ENCODE measurements around the gene NRXN3. TPM values are rescaled to one million over a fixed set of nuclear protein-coding genes. Genes with fewer than 3 reads are reported as not detected.

NRXN3 gene
- total RNA-seq, 1 experiment from 2014 or later: not detected

- no peak overlapping the region for H3K27ac ChIP-seq (ENCODE audit: low read depth, low read length)
- no TSS peak for BruUV-seq (replicated peaks)
- H3K9ac ChIP-seq (ENCODE audit: low read length): no peak overlapping the region
- no peaks in the 10 kb centered on the region for H3K4me1 ChIP-seq (ENCODE audit: control insufficient read depth in 1 of 2, insufficient read depth in 2 of 2, low read length in 2 of 2)
- no peak overlapping the region for H2AFZ ChIP-seq (ENCODE audit: low read depth, low read length, poor library complexity, severe bottlenecking)
- no peak overlapping the region for H3K4me3 ChIP-seq (replicated peaks in 1 of 2; ENCODE audit: low read depth in 1 of 2, low read length in 2 of 2)
- H3K79me2 ChIP-seq (ENCODE audit: insufficient read depth, low read length): no peaks in the 10 kb centered on the region
- ChIA-PET CTCF (no interaction called here), RAD21 (ENCODE audit: low non-redundant PET in 1 of 2, low total read pairs in 2 of 2, uncharacterized antibody in 2 of 2, unreplicated experiment in 2 of 2) (no interaction called here), POLR2A (no interaction called here)
- TF ChIP-seq SRF (IDR thresholded peaks at IDR 0.05; ENCODE audit: low read depth) (no peak), POLR2A (IDR thresholded peaks at IDR 0.05; ENCODE audit: borderline replicate concordance, extremely low read depth, insufficient read depth, insufficient read length) (no peak), SP1 (IDR thresholded peaks at IDR 0.05; ENCODE audit: low read depth) (no peak), MAX (IDR thresholded peaks at IDR 0.05) (no peak), ELF1 (IDR thresholded peaks at IDR 0.05; ENCODE audit: borderline replicate concordance, low read depth) (no peak), ZFX (IDR thresholded peaks at IDR 0.05) (no peak), SIN3A (IDR thresholded peaks at IDR 0.05; ENCODE audit: low read depth) (no peak), ZBTB33 (IDR thresholded peaks at IDR 0.05; ENCODE audit: extremely low read depth, insufficient replicate concordance, low read length) (no peak), TCF7L2 (IDR thresholded peaks at IDR 0.05; ENCODE audit: borderline replicate concordance, extremely low read depth, insufficient read depth, insufficient read length) (no peak), CBX3 (IDR thresholded peaks at IDR 0.05; ENCODE audit: low read depth) (no peak), FOSL1 (IDR thresholded peaks at IDR 0.05; ENCODE audit: low read depth) (no peak), CEBPB (IDR thresholded peaks at IDR 0.05; ENCODE audit: low read depth) (no peak), POLR2AphosphoS5 (IDR thresholded peaks at IDR 0.05; ENCODE audit: low read depth, low read length) (no peak), EZH2phosphoT487 (IDR thresholded peaks at IDR 0.05; ENCODE audit: borderline replicate concordance) (no peak), YY1 (IDR thresholded peaks at IDR 0.05; ENCODE audit: extremely low read depth, insufficient replicate concordance, low read depth, low read length) (no peak), EGR1 (IDR thresholded peaks at IDR 0.05; ENCODE audit: low read depth) (no peak), ZNF274 (IDR thresholded peaks at IDR 0.05; ENCODE audit: low read depth, low read length) (no peak), CTCF (IDR thresholded peaks at IDR 0.05 in 2 of 3, conservative IDR thresholded peaks at IDR 0.05 in 1 of 3; ENCODE audit: borderline replicate concordance in 1 of 3, insufficient read depth in 1 of 3, low read depth in 2 of 3, low read length in 2 of 3) (no peak), EZH2 (IDR thresholded peaks at IDR 0.05) (no peak), RAD21 (IDR thresholded peaks at IDR 0.05; ENCODE audit: low read depth) (no peak)
- no peaks in the 10 kb centered on the region for H3K9me2 ChIP-seq (ENCODE audit: insufficient read depth)
- no peak for ATAC-seq
- no peak for DNase-seq (ENCODE audit: low read depth, low spot score)
- H4K20me1 ChIP-seq (ENCODE audit: insufficient read depth): no peaks in the 10 kb centered on the region
- no peaks in the 10 kb centered on the region for H3K36me3 ChIP-seq (ENCODE audit: control insufficient read depth in 1 of 2, insufficient read depth in 2 of 2, low read length in 2 of 2)
- H3K9me3 ChIP-seq (ENCODE audit: control insufficient read depth in 1 of 2, insufficient read depth in 1 of 2, low read depth in 1 of 2, low read length in 2 of 2): no peaks in the 10 kb centered on the region; a peak in 1 of 4 replicates
- intact Hi-C loops (cut with micrococcal nuclease): no loop called here
- no peaks in the 10 kb centered on the region for H3K27me3 ChIP-seq (ENCODE audit: insufficient read depth, low read length)
- H3K4me2 ChIP-seq (ENCODE audit: low read length): no peak overlapping the region
Observed at GRCh38 chr14:78644824-78645559, 474.8 kb downstream of the NRXN3 start.

Measured in HCT116 (cell line).